GM18505 (cell line): ENCODE results near the gene POSTN.

Experiments
- ATAC-seq: cut with Tn5 transposase; IDR thresholded peaks from one replicate; pipeline ENCODE4 v1.9.1; 2021; ENCODE audit not compliant: unreplicated experiment
- POLR2A ChIP-seq: IDR thresholded peaks from 4 replicates; pipeline ENCODE4 v1.6.1; 2011; ENCODE audit warnings: borderline replicate concordance; ENCODE audit not compliant: insufficient read depth, insufficient read length; ENCODE audit errors: extremely low read depth

POSTN gene

GRCh38 chr13:37598597-37598996 lies at the start of gene POSTN:
POSTN (minus strand) TSS chr13:37598768; CDS start chr13:37598726, 42 bp downstream.
- no peak for TF ChIP-seq POLR2A
- ATAC-seq: no peak

- no peak for ATAC-seq
- TF ChIP-seq POLR2A: no peak
Observed at GRCh38 chr13:37647031-37647650, 48.6 kb upstream of the POSTN start.

GRCh38 chr13:37646531-37646930 lies 48.0 kb upstream of the POSTN start:
- no peak for ATAC-seq
- TF ChIP-seq POLR2A: no peak

- TF ChIP-seq POLR2A: no peak
- no peak for ATAC-seq
Observed at GRCh38 chr13:37645181-37645740, 46.7 kb upstream of the POSTN start.

GRCh38 chr13:37641391-37641790 lies 42.8 kb upstream of the POSTN start:
- no peak for TF ChIP-seq POLR2A
- no peak for ATAC-seq

GRCh38 chr13:37640499-37640898 lies 41.9 kb upstream of the POSTN start:
- ATAC-seq: no peak
- TF ChIP-seq POLR2A: no peak

GRCh38 chr13:37636701-37637100 lies 38.1 kb upstream of the POSTN start:
- ATAC-seq: no peak
- TF ChIP-seq POLR2A: no peak

GRCh38 chr13:37632294-37632693 lies 33.7 kb upstream of the POSTN start:
- TF ChIP-seq POLR2A: no peak
- no peak for ATAC-seq

GRCh38 chr13:37627428-37627827 lies 28.9 kb upstream of the POSTN start:
- no peak for ATAC-seq
- no peak for TF ChIP-seq POLR2A

GRCh38 chr13:37621811-37622361 lies 23.3 kb upstream of the POSTN start:
- ATAC-seq: no peak
- no peak for TF ChIP-seq POLR2A

GRCh38 chr13:37618554-37618953 lies 20.0 kb upstream of the POSTN start:
- no peak for ATAC-seq
- TF ChIP-seq POLR2A: no peak

GRCh38 chr13:37617173-37617572 lies 18.6 kb upstream of the POSTN start:
- no peak for TF ChIP-seq POLR2A
- ATAC-seq: no peak

- TF ChIP-seq POLR2A: no peak
- no peak for ATAC-seq
Observed at GRCh38 chr13:37616131-37616530, 17.6 kb upstream of the POSTN start.

GRCh38 chr13:37615276-37615675 lies 16.7 kb upstream of the POSTN start:
- ATAC-seq: no peak
- no peak for TF ChIP-seq POLR2A
